PC-9 (cell line): ENCODE results near the gene IER2.

Source experiments
- EZH2 ChIP-seq: fragments of 200-600 bp; sonication (generic); IDR thresholded peaks from 2 replicates; pipeline ENCODE4 v1.8.0; 2017; ENCODE audit warnings: antibody characterized with exemption, low read depth
- TF ChIP-seq, protein P1 (sequence below): fragments of 200-600 bp; sonication (generic); conservative IDR thresholded peaks from 2 replicates; pipeline ENCODE4 v1.6.1; 2017; ENCODE audit warnings: mixed run types, antibody characterized with exemption, mild to moderate bottlenecking, moderate library complexity

- TF ChIP-seq, protein P1, sequence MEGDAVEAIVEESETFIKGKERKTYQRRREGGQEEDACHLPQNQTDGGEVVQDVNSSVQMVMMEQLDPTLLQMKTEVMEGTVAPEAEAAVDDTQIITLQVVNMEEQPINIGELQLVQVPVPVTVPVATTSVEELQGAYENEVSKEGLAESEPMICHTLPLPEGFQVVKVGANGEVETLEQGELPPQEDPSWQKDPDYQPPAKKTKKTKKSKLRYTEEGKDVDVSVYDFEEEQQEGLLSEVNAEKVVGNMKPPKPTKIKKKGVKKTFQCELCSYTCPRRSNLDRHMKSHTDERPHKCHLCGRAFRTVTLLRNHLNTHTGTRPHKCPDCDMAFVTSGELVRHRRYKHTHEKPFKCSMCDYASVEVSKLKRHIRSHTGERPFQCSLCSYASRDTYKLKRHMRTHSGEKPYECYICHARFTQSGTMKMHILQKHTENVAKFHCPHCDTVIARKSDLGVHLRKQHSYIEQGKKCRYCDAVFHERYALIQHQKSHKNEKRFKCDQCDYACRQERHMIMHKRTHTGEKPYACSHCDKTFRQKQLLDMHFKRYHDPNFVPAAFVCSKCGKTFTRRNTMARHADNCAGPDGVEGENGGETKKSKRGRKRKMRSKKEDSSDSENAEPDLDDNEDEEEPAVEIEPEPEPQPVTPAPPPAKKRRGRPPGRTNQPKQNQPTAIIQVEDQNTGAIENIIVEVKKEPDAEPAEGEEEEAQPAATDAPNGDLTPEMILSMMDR, result no peak
- no peak for TF ChIP-seq EZH2
Observed at GRCh38 chr19:13127811-13128575, 22.2 kb upstream of the IER2 start.
